SH-SY5Y (cell line): Measurements from ENCODE around the gene SNRNP48.

Source experiments
- GATA2 ChIP-seq: IDR thresholded peaks from 2 replicates; pipeline ENCODE4 v1.6.1; 2011; ENCODE audit warnings: mild to moderate bottlenecking, low read depth, low read length
- GATA3 ChIP-seq: IDR thresholded peaks from 2 replicates; pipeline ENCODE4 v1.6.1; 2011; ENCODE audit warnings: low read depth, mild to moderate bottlenecking, low read length, moderate library complexity

SNRNP48 gene

GRCh38 chr6:7637533-7637932 lies 47.5 kb downstream of the SNRNP48 start:
- no peak for TF ChIP-seq GATA3
- no peak for TF ChIP-seq GATA2

- TF ChIP-seq GATA3 = no peak
- no peak for TF ChIP-seq GATA2
Observed at GRCh38 chr6:7639427-7639826, 49.4 kb downstream of the SNRNP48 start.

DNA sequence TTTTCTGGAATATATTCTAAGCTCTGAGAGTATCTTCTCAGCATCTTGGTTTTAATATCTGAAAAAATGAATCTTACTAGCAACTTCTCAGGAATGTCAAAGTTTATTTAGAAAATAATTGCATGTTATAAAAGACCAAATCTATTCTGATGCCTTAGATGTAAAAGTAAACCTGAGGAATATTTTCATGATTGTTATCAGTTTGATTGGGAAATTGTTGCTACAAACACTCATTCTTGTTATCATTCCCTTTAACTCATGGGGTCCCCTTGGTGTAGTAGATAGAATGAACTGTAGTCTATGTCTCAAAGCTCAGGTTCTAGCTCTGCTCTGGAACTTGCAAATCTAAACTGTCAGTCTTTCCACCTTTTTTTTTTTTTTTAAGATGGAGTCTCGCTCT lies 50.0 kb downstream of the SNRNP48 start:
- TF ChIP-seq GATA2 (no peak), GATA3 (no peak)

- TF ChIP-seq GATA3 (no peak), GATA2 (no peak)
Observed at GRCh38 chr6:7640607-7641577, 50.9 kb downstream of the SNRNP48 start.

DNA sequence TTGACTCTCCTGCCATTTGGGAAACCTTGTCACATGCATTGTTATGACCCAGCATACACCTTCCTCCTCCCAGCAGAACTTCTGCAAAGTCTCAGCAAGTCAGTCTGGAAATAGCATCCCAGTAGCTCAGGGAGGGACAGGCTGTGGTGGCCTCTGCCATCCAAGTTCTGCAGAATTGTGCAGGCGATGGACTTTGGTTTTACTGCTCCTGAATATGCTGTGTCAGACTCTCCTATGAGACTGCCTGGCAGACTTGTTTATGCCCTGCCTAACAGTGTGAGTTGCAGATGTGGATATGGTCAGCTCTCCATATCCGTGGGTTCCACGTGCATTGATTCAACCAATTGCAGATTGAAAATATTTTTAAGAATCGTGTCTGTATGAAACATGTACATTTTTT lies 52.8 kb downstream of the SNRNP48 start:
- no peak for TF ChIP-seq GATA2
- TF ChIP-seq GATA3 = no peak

DNA sequence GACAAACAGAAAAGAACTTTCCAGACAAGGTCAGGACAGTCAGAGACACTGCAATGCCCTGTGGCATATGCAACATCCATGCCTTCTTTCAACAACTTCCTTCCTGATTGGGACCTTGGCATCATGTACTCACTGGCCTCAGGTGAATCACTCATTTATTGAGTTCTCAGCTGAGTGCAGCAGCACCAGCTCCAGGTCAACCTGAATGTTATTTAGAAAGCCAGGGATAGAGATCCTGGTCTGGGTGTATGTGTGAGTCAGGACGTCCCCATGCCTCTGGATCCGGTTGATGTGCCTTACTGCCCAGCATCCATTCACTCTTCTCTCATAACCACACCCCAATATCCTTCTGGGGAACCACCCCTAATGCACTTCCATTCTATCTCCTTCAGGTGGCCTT lies 54.4 kb downstream of the SNRNP48 start:
- TF ChIP-seq GATA2 (no peak), GATA3 (no peak)

DNA sequence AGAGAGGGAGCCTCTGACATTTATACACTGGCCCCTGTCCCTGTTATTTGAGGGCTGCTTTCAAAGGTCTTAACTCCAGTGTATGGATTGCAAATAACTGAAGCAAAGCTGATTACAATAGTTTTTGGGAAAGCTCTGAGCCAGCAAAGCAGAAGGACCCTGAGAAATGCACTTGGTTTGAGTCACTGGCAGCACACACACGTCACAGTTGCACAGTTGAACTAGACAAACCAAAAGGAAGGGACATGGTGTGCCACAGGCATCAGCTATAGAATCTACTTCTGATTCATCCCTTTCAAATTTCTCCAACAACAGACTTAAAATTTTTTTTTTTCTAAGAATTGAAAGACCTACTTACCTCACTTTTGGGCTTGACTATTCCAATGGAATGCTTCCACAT lies 56.4 kb downstream of the SNRNP48 start:
- no peak for TF ChIP-seq GATA3
- TF ChIP-seq GATA2 = no peak

DNA sequence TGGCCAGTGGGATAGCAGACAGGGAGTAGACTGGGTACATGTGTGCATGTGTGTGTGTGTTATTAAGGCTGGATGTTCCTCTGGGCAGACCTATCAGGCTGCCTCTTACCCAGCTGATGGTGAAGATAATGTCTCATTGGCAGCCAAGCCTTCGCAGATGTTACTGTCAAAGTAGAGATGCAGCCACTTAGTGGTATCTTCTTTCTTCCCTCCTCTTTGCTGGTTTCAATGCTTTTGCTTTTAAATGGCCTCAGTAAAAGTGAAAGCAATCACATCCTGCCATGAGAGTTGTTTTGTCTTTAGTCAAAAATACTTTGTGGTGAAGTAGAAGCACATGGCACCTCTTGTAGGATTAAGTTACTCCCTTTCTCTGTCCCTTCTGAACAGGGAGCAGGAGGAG lies 57.5 kb downstream of the SNRNP48 start:
- TF ChIP-seq GATA3 (peak; percentile 34; the same call in 1 of the 2 replicates), GATA2 (peak; percentile 58; the same call in 1 of the 2 replicates)

- no peak for TF ChIP-seq GATA3
- no peak for TF ChIP-seq GATA2
Observed at GRCh38 chr6:7649037-7649810, 59.2 kb downstream of the SNRNP48 start.

GRCh38 chr6:7650878-7651277 lies 60.9 kb downstream of the SNRNP48 start:
- TF ChIP-seq GATA2 (no peak), GATA3 (no peak)

GRCh38 chr6:7652957-7653356 lies 63.0 kb downstream of the SNRNP48 start:
- TF ChIP-seq GATA3 (no peak), GATA2 (no peak)

DNA sequence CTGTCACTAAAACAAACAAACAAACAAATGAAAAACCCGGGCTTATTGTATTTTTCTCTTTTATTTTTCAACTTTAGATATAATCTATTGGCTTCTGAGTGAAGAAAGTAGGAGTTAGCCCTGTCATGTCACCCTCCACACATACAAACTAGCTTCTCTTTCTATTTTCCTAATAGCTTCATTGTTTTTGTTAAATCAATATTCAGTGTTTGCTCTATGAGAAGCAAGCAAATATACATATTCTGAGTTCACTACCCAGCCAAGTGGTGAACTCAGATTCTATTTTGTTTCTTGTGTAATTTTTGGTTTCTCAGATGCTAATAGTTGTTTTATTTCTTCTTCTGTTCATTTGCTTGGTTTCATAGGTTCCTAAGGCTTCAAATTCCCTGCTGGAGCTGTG lies 66.4 kb downstream of the SNRNP48 start:
- no peak for TF ChIP-seq GATA2
- TF ChIP-seq GATA3 = no peak

- TF ChIP-seq GATA3 = no peak
- no peak for TF ChIP-seq GATA2
Observed at GRCh38 chr6:7658543-7658942, 68.5 kb downstream of the SNRNP48 start.

- TF ChIP-seq GATA2 (no peak), GATA3 (no peak)
Observed at GRCh38 chr6:7661364-7661763, 71.4 kb downstream of the SNRNP48 start.
